ENCODE results near the gene EIF3I.
A peak's percentile ranks its signal among the peaks of the same experiment; 100 is the strongest.

DNA sequence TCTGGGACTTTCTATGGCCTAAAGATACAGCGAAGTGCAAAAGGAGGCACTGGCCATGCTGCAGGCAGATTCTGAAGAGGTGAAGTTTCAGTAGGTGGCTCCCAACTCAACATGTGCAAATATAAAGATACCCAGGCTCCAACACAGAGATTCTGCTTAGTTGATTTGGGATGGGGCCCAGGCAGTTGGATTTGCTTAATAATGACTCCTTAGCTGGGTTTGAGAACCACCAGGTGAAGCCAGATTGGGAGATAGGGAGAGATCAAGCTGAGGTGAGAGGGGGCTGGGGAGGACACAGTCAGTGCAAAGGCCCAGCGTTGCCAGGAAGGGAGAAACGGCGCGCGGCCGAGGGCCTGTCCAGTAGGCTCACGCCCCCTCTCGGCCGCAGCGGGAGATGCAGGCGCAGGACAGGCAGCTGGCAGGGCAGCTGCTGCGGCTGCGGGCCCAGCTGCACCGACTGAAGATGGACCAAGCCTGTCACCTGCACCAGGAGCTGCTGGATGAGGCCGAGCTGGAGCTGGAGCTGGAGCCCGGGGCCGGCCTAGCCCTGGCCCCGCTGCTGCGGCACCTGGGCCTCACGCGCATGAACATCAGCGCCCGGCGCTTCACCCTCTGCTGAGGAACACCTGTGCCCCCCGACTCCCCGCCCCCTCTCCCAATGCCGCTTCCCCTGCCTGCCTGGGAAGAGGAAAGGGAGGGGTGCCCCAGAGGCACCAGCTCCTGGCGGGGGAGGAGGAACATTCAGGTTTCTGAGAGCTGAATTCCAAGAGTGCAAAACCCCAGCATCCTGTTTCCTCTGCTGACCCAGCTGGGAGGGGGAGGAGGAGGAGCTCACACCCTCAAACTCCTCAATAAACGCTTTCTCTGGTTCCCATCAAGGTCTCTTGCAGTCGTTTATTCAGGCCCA is 26.0 kb downstream of the EIF3I start:
- TF ChIP-seq, protein P1, sequence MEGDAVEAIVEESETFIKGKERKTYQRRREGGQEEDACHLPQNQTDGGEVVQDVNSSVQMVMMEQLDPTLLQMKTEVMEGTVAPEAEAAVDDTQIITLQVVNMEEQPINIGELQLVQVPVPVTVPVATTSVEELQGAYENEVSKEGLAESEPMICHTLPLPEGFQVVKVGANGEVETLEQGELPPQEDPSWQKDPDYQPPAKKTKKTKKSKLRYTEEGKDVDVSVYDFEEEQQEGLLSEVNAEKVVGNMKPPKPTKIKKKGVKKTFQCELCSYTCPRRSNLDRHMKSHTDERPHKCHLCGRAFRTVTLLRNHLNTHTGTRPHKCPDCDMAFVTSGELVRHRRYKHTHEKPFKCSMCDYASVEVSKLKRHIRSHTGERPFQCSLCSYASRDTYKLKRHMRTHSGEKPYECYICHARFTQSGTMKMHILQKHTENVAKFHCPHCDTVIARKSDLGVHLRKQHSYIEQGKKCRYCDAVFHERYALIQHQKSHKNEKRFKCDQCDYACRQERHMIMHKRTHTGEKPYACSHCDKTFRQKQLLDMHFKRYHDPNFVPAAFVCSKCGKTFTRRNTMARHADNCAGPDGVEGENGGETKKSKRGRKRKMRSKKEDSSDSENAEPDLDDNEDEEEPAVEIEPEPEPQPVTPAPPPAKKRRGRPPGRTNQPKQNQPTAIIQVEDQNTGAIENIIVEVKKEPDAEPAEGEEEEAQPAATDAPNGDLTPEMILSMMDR (IDR thresholded peaks at IDR 0.05), result peak; percentile 71 to 82 (median 77)
- no peak for TF ChIP-seq EP300 (IDR thresholded peaks at IDR 0.05)

Data from tibial nerve (tissue), 4 donors.